Tongue (tissue), 2 donors: ENCODE results near the gene ABTB2. TPM values are rescaled to one million over a fixed set of nuclear protein-coding genes. Genes with fewer than 3 reads are reported as not detected.
A peak's percentile ranks its signal among the peaks of the same experiment; 100 is the strongest.
"Not testable (repeated sequence)": the region's sequence is repeated elsewhere in the genome, so short reads cannot be mapped to it uniquely, and the experiment has no call there.

Experiments
- DNase-seq: peaks from one replicate; pipeline ENCODE4 v3.0.0-alpha.2; 2015
- total RNA-seq: library from RNA; depleted of rRNA; stranded (reverse); fragments of >200 nt; gene quantifications from one replicate; pipeline ENCODE4 v1.2.3, GENCODE V29; 2014

The ABTB2 gene
- total RNA-seq, 1 donor from 2014 or later = 19.9 TPM

- DNase-seq = peak; percentile 70
These were observed 171.6 kb downstream of the ABTB2 start for GRCh38 chr11:34185926-34186841.

GRCh38 chr11:34184505-34185015 is 173.2 kb downstream of the ABTB2 start:
- no peak for DNase-seq

GRCh38 chr11:34183848-34184391 is 173.9 kb downstream of the ABTB2 start:
- peak; percentile 38 for DNase-seq

GRCh38 chr11:34182921-34183685 is 174.7 kb downstream of the ABTB2 start:
- no peak for DNase-seq

- DNase-seq = no peak
These were observed 175.4 kb downstream of the ABTB2 start for GRCh38 chr11:34182425-34182824.

- DNase-seq = no peak
These were observed 175.9 kb downstream of the ABTB2 start for GRCh38 chr11:34181856-34182405.

GRCh38 chr11:34181251-34181650 is 176.6 kb downstream of the ABTB2 start:
- DNase-seq = no peak

- not testable (repeated sequence) for DNase-seq
These were observed 177.0 kb downstream of the ABTB2 start for GRCh38 chr11:34180814-34181165.

GRCh38 chr11:34180040-34180813 is 177.6 kb downstream of the ABTB2 start:
- no peak for DNase-seq

- no peak for DNase-seq
These were observed 178.7 kb downstream of the ABTB2 start for GRCh38 chr11:34179026-34179675.

- DNase-seq = no peak
These were observed 179.5 kb downstream of the ABTB2 start for GRCh38 chr11:34178209-34178821.

- DNase-seq = no peak
These were observed 181.0 kb downstream of the ABTB2 start for GRCh38 chr11:34176751-34177209.

- DNase-seq = no peak
These were observed 182.4 kb downstream of the ABTB2 start for GRCh38 chr11:34175284-34176019.

- peak; percentile 90 for DNase-seq
These were observed 183.3 kb downstream of the ABTB2 start for GRCh38 chr11:34174412-34175041.

GRCh38 chr11:34173050-34173449 is 184.8 kb downstream of the ABTB2 start:
- no peak for DNase-seq

- no peak for DNase-seq
These were observed 188.1 kb downstream of the ABTB2 start for GRCh38 chr11:34169686-34170085.

- no peak for DNase-seq
These were observed 189.0 kb downstream of the ABTB2 start for GRCh38 chr11:34168642-34169420.

- DNase-seq = no peak
These were observed 189.8 kb downstream of the ABTB2 start for GRCh38 chr11:34167961-34168360.
